Smooth muscle cell (in vitro differentiated cells): Measurements from ENCODE around the gene NAT16. TPM values are rescaled to one million over a fixed set of nuclear protein-coding genes. Genes with fewer than 3 reads are reported as not detected.
"Not testable (repeated sequence)": the region's sequence is repeated elsewhere in the genome, so short reads cannot be mapped to it uniquely, and the experiment has no call there.

ENCODE experiments used
- DNase-seq: peaks from one replicate; lab custom pipeline; 2025; ENCODE audit not compliant: unreplicated experiment; lab: John Stamatoyannopoulos, UW
- H2AFZ ChIP-seq: fragments of 200-600 bp; sonication (generic); 2 replicates; pipeline ENCODE4 v1.6.0; 2016; ENCODE audit warnings: antibody characterized with exemption, low read depth, mild to moderate bottlenecking
- H3F3A ChIP-seq: fragments of 200-600 bp; sonication (generic); 2 replicates; pipeline ENCODE4 v1.6.0; 2017; ENCODE audit warnings: antibody characterized with exemption, low read depth
- H3K27ac ChIP-seq: fragments of 200-600 bp; sonication (generic); 2 replicates; pipeline ENCODE4 v1.5.1; 2016; ENCODE audit warnings: low read depth, mild to moderate bottlenecking
- H3K27me3 ChIP-seq: fragments of 200-600 bp; sonication (generic); 2 replicates; pipeline ENCODE4 v1.6.1; 2016; ENCODE audit warnings: low read depth, mild to moderate bottlenecking
- H3K36me3 ChIP-seq: fragments of 200-600 bp; sonication (generic); 2 replicates; pipeline ENCODE4 v1.5.1; 2016; ENCODE audit warnings: low read depth
- H3K4me1 ChIP-seq: fragments of 200-600 bp; sonication (generic); 2 replicates; pipeline ENCODE4 v1.5.1; 2016; ENCODE audit warnings: low read depth
- H3K4me2 ChIP-seq: fragments of 200-600 bp; sonication (generic); 2 replicates; pipeline ENCODE4 v1.6.0; 2016; ENCODE audit warnings: mild to moderate bottlenecking
- H3K4me3 ChIP-seq: fragments of 200-600 bp; sonication (generic); 2 replicates; pipeline ENCODE4 v1.5.1; 2016; ENCODE audit warnings: mild to moderate bottlenecking
- H3K79me2 ChIP-seq: fragments of 200-600 bp; sonication (generic); 2 replicates; pipeline ENCODE4 v1.6.0; 2016; ENCODE audit warnings: low read depth, mild to moderate bottlenecking
- H3K9ac ChIP-seq: fragments of 200-600 bp; sonication (generic); 2 replicates; pipeline ENCODE4 v1.6.0; 2016; ENCODE audit warnings: low read depth
- H3K9me3 ChIP-seq: fragments of 200-600 bp; sonication (generic); replicated peaks from 2 replicates; pipeline ENCODE4 v1.5.1; 2016; ENCODE audit warnings: low read depth
- H4K20me1 ChIP-seq: fragments of 200-600 bp; sonication (generic); 2 replicates; pipeline ENCODE4 v1.6.0; 2016; ENCODE audit warnings: low read depth
- WGBS: methylation state at CpG from one replicate; pipeline ENCODE4 v1.1.7; 2016; ENCODE audit warnings: low lambda C conversion rate; 5-methylcytosine and 5-hydroxymethylcytosine counted together
- polyA plus RNA-seq: library from polyadenylated mRNA; unstranded; fragments of >200 nt; fragmentation: Nextera tagmentation; extraction: Ambion mirVana; gene quantifications from 2 replicates; pipeline ENCODE4 v1.2.1, GENCODE V29; 2016
- total RNA-seq: library from RNA; depleted of rRNA; stranded (reverse); fragments of >200 nt; gene quantifications from 2 replicates; pipeline ENCODE4 v1.2.3, GENCODE V29; 2014
- TF ChIP-seq, protein P1 (sequence below): fragments of 200-600 bp; sonication (generic); IDR thresholded peaks from 2 replicates; pipeline ENCODE4 v1.5.1; 2017; ENCODE audit warnings: borderline replicate concordance, mild to moderate bottlenecking, antibody characterized with exemption; ENCODE audit not compliant: insufficient read depth, poor library complexity, severe bottlenecking

The NAT16 gene
- total and polyA plus RNA-seq, 2 experiments from 2014 or later = not detected

DNA sequence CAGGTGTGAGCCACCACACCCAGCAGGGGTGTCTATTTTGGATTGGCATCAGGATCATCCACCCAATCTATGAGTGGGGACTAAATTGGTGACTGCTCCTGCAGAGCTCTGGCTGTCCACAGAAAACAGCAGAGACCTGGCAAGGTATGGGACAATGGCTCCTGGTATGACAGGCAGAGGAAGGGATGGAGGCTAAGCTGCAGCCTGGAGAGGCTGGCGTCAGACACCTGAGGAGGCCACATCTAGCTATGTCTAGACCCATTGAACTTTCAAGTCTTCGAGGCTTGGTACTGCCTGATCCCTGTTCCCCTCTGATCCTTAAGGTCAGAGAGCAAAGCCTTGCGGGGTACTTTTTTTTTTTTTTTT lies 56.4 kb downstream of the NAT16 start:
- peaks cover 17% of the 10 kb centered on the region for H4K20me1 ChIP-seq
- H3K9ac ChIP-seq = no peak overlapping the region
- TF ChIP-seq, protein P1, sequence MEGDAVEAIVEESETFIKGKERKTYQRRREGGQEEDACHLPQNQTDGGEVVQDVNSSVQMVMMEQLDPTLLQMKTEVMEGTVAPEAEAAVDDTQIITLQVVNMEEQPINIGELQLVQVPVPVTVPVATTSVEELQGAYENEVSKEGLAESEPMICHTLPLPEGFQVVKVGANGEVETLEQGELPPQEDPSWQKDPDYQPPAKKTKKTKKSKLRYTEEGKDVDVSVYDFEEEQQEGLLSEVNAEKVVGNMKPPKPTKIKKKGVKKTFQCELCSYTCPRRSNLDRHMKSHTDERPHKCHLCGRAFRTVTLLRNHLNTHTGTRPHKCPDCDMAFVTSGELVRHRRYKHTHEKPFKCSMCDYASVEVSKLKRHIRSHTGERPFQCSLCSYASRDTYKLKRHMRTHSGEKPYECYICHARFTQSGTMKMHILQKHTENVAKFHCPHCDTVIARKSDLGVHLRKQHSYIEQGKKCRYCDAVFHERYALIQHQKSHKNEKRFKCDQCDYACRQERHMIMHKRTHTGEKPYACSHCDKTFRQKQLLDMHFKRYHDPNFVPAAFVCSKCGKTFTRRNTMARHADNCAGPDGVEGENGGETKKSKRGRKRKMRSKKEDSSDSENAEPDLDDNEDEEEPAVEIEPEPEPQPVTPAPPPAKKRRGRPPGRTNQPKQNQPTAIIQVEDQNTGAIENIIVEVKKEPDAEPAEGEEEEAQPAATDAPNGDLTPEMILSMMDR = no peak
- 76% methylated on average over 3 of the region's 3 CpGs for WGBS
- H3K9me3 ChIP-seq = no peaks in the 10 kb centered on the region
- H2AFZ ChIP-seq = no peak overlapping the region
- no peaks in the 10 kb centered on the region for H3K27me3 ChIP-seq
- H3K4me3 ChIP-seq = no peak overlapping the region
- DNase-seq = no peak
- H3K4me1 ChIP-seq = peaks cover 20% of the 10 kb centered on the region
- peaks cover 65% of the 10 kb centered on the region for H3F3A ChIP-seq
- peaks cover 14% of the 10 kb centered on the region for H3K79me2 ChIP-seq
- H3K4me2 ChIP-seq = no peak overlapping the region
- no peaks in the 10 kb centered on the region for H3K36me3 ChIP-seq
- peak overlapping the region; percentile 100 for H3K27ac ChIP-seq

DNA sequence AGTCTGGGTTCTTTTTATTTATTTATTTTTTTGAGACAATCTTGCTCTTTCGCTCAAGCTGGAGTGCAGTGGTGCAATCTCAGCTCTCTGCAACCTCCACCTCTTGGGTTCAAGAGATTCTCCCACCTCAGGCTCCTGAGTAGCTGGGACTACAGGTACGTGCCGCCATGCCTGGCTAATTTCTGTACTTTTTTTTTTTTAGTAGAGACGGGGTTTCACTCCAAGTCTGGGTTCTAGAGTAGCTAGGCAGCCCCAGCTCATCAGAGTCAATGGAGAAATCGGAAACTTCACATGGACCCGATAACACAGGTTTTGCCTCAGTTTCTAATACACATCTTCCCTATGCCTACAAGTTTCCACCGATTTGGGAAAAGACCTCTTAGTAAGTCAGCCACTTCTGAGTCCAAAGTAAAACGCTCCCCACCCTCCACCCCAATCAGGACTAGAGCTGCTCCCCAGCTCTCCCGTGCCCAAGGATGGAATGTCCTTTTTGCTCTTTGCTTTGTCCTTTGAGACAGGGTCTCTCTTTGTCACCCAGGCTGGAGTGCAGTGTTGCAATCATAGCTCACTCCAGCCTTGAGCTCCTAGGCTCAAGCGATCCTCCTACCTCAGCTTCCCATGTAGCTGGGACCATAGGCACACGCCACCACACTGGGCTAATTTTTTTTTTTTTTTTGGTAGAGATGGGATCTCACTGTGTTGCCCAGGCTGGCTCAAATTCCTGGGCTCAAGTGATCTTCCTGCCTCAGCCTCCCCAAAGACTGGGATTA lies 57.0 kb downstream of the NAT16 start:
- 95% methylated on average over 11 of the region's 11 CpGs for WGBS
- TF ChIP-seq, protein P1 = no peak
- Histone ChIP-seq H3K9me3 (no peaks in the 10 kb centered on the region), H3K27me3 (no peaks in the 10 kb centered on the region), H3K4me2 (peak overlapping the region; percentile 74), H3K4me1 (peaks cover 20% of the 10 kb centered on the region), H3K79me2 (peaks cover 10% of the 10 kb centered on the region), H3K4me3 (no peak overlapping the region), H3K9ac (peak overlapping the region; percentile 71), H3K36me3 (no peaks in the 10 kb centered on the region), H3F3A (peaks cover 60% of the 10 kb centered on the region), H4K20me1 (peaks cover 11% of the 10 kb centered on the region), H2AFZ (no peak overlapping the region), H3K27ac (peak overlapping the region; percentile 100)
- no peak for DNase-seq

DNA sequence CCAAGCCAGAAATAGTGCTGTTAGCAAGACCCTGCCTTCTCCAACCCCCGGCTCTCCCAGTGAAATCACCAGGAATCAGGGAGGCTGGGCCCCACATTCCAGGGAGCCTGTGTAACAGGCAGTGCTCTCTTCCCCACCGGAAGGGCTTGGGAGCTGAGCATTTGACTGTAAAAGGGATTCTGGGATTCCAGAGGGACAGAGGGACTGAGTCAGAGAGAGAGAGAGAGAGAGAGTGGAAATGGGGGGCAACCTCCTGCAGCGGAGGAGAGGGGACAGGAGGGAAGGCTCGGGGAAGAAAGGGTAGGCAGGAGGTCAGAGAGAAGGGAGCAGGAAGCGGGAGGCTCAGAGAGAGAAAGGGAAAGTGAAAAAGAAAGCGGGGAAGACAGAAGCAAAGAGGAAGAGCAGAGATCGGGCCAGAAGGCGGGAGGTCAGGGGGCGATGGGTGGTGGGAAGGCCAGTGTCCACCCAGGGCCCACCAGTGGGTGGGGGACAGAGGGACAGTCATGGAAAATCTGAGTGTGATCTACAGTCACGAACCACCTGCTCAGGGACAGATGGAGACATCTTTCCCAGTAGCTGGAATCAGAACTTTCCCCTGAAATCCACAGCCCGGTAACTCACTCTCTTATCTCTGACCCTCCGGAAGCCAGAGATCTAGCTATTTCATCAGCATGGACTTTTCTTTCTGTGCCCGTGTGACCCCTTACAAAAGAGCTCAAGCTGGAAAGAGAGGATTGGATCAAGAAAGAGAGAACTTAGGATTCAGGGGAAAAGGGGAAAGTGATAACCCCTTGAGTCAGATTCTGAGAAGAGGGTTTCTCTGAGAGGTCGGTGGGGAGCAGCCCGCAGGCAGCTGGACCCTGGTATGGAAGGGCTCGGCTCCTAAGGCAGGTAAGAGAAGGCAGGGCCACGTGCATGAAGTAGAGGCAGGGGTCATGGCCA lies 57.8 kb downstream of the NAT16 start:
- Histone ChIP-seq H3K36me3 (no peaks in the 10 kb centered on the region), H3K9ac (peak overlapping the region; percentile 71), H4K20me1 (peaks cover 2% of the 10 kb centered on the region), H3K9me3 (no peaks in the 10 kb centered on the region), H3K27ac (peak overlapping the region; percentile 100), H2AFZ (no peak overlapping the region), H3K4me3 (peak overlapping the region; percentile 11), H3K4me1 (peaks cover 13% of the 10 kb centered on the region), H3K27me3 (no peaks in the 10 kb centered on the region), H3K79me2 (peaks cover 2% of the 10 kb centered on the region), H3K4me2 (peak overlapping the region; percentile 74), H3F3A (peaks cover 55% of the 10 kb centered on the region)
- TF ChIP-seq, protein P1 = no peak
- WGBS = 25% methylated on average over 15 of the region's 17 CpGs
- DNase-seq = peak; percentile 62

DNA sequence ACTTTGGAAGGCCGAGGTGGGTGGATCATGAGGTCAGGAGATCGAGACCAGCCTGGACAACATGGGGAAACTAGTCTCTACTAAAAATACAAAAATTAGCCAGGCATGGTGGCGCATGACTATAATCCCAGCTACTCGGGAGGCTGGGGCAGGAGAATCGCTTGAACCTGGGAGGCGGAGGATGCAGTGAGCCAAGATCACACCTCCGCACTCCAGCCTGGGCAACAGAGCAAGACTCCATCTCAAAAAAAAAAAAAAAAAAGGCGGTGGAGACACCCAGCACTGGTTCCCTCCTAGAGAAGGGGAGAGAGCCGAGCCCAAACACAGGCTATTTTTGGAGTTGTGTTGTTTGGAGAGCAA lies 58.5 kb downstream of the NAT16 start:
- Histone ChIP-seq H3K27ac (peak overlapping the region; percentile 100), H3F3A (peaks cover 56% of the 10 kb centered on the region), H3K4me1 (peaks cover 16% of the 10 kb centered on the region)
- DNase-seq, H3K36me3 ChIP-seq, H3K4me3 ChIP-seq, H3K79me2 ChIP-seq, H4K20me1 ChIP-seq, H3K4me2 ChIP-seq, H2AFZ ChIP-seq, H3K27me3 ChIP-seq, H3K9ac ChIP-seq, H3K9me3 ChIP-seq: not testable (repeated sequence)
- WGBS = 43% methylated on average over 9 of the region's 9 CpGs
